HFF-Myc (cell line): ENCODE results near the gene PHF12.

Source experiments
- DNase-seq: peaks from one replicate; pipeline ENCODE4 v3.0.0-alpha.2; 2011; ENCODE audit warnings: low read depth; ENCODE audit errors: extremely low read depth
- H3K4me3 ChIP-seq: replicated peaks from 2 replicates; pipeline ENCODE4 v1.5.1; 2011; ENCODE audit warnings: low read depth, mild to moderate bottlenecking, control low read depth, low read length
- TF ChIP-seq, protein P1 (sequence below): IDR thresholded peaks from 2 replicates; pipeline ENCODE4 v1.5.1; 2012; ENCODE audit warnings: mild to moderate bottlenecking, low read depth, low read length, control low read depth; ENCODE audit errors: missing control alignments

PHF12 gene

DNA sequence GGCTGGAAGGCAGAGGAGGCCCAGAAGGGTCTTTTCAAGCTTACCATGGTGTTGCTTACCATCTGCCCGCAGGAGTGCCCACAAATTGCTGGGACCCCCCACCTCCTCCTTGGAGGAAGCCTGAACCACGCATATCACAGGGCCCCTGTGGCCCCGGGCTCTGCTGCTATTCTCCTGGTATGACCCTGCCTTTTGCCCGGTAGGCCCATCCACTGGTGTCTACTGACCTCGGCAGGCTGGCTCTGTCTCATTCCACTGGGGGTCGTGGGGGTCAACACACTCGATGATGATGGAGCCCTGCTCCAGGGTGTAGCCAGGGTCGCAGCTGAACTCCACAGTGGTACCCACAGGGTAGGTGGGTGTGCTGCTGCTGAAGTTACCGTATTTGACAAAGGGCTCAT is 8.2 kb upstream of the PHF12 start:
- no peak for DNase-seq
- TF ChIP-seq, protein P1, sequence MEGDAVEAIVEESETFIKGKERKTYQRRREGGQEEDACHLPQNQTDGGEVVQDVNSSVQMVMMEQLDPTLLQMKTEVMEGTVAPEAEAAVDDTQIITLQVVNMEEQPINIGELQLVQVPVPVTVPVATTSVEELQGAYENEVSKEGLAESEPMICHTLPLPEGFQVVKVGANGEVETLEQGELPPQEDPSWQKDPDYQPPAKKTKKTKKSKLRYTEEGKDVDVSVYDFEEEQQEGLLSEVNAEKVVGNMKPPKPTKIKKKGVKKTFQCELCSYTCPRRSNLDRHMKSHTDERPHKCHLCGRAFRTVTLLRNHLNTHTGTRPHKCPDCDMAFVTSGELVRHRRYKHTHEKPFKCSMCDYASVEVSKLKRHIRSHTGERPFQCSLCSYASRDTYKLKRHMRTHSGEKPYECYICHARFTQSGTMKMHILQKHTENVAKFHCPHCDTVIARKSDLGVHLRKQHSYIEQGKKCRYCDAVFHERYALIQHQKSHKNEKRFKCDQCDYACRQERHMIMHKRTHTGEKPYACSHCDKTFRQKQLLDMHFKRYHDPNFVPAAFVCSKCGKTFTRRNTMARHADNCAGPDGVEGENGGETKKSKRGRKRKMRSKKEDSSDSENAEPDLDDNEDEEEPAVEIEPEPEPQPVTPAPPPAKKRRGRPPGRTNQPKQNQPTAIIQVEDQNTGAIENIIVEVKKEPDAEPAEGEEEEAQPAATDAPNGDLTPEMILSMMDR: no peak
- H3K4me3 ChIP-seq: no peak overlapping the region

DNA sequence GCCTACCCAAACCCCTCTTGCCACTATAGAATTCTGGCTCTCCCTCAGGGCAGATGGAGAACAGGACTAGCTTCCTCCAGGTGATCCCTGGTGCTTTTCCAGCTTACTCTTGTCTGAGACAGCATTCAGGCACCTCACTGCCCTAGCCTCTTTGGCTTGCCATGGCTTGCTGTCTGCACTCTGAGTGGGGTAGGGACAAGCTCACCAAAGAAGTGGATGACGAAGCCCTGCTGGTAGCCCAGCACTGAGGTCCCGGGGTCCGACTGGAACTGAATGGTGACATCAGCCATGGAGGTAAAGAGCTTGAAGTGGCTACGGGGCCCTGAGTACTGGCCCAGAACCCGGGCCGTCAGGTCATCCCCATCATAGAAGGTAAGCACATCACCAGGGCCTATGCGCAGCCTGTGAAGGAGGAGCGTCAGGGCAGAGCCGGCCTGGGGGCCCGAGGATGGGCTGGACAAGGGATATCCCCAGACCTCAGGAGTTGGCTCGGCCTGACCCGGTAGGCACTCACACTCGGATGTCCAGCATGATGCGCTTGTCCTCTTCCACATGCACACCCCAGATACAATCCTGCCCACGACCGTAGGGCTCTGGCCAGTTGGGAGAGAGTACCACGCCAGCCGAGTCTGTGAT is 7.6 kb upstream of the PHF12 start:
- H3K4me3 ChIP-seq: no peak overlapping the region
- no peak for DNase-seq
- TF ChIP-seq, protein P1: no peak

DNA sequence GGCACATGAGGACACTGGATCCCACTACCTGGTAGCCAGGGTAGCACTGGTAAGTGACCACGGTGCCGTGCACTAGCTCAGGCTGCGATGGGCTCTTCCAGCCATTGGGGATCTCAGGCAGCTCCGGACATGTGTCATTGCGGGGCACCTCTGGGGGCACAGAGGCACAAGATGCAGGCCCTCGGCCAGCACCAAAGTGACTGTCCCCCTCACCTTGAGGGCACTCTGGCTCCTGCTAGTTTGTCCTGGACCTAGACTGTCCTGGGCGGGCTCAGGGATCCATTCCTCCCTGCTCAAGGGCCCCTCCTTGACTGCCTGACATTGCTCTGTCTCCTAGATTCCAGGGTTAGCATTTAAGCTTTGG is 6.7 kb upstream of the PHF12 start:
- TF ChIP-seq, protein P1: no peak
- H3K4me3 ChIP-seq: no peak overlapping the region
- no peak for DNase-seq

DNA sequence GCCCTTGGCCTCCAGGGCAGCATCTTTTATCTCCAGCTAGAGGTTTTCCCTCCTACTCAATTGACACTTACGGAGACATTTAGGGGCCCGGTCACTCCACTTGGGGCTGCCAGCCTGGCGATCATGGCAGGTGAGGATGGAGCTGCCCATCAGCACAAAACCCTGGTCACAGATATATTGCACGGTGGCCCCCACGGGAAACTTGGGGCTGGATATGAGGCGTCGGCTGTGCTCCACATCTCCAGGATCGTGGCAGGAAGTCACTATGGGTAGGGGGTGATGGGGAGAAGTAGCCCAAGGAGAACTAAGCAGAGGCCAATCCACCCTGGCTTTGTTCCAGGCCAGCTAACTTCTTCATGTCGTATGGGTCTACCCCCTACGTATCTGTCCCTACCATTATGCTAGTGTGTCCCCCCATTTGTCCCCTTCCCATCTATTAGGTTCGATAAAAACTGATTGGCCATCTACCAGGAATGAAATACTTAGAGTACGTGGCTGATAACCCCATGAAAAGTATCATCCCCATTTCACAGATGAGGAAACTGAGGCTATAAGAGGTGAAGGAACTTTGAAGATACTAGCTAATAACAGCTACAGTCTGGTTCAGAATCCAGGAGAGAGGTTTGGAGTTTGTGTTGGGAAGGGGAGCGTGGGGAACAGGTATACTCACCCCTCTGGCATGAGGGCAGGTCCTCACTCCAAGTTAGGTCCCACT is 6.1 kb upstream of the PHF12 start:
- TF ChIP-seq, protein P1: no peak
- no peak overlapping the region for H3K4me3 ChIP-seq
- no peak for DNase-seq

DNA sequence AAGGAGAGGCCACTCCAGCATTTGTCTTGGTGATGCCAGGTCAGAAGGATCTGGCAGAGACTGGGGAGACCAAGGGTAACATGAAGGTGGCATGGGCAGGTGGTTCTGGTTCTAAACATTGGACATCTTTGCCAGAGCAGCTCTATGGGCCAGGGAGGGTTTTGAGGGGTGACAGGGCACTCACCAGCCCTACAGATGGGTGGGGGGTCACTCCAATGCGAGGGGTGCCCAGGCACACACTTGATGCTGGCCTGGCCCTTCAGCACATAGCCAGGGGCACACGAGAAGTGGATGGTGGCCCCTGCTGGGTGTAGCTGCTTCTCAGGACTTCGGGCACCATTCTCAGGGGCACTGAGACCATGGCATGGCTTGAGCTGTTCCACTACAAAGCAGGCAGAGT is 5.5 kb upstream of the PHF12 start:
- TF ChIP-seq, protein P1: no peak
- DNase-seq: no peak
- no peak overlapping the region for H3K4me3 ChIP-seq

DNA sequence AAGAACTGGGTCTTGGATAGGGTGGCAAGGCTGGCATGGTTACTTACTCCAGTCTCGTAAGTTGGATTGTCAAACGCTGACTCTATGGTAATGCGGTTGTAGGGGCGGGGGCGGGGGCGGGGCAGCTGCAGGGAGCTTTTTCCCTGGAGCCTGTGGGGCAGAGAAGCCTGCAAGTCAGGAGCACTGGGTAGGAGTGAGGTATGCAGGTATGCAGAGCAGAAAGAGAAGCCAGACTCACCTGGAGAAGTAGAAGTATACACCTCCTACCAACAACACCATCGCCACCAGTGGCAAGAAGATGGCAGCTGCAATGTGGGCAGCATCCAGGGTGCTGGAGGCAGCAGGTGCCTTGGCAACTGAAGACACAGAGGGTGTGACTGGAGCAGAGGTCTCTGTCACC is 4.8 kb upstream of the PHF12 start:
- no peak overlapping the region for H3K4me3 ChIP-seq
- no peak for DNase-seq
- TF ChIP-seq, protein P1: no peak
